ENCODE results near the gene XPC.
"Not testable (repeated sequence)": the region's sequence is repeated elsewhere in the genome, so short reads cannot be mapped to it uniquely, and the experiment has no call there.

XPC gene

GRCh38 chr3:14178247-14179113 is at the start of gene XPC, which contains the start of gene LSM3:
Gene XPC (minus strand): TSS chr3:14178601. CDS start chr3:14178568, 33 bp downstream.
Gene LSM3 (plus strand): TSS chr3:14178817. CDS start chr3:14178861, 44 bp downstream.
- Histone ChIP-seq H3K27ac (peak within 1 kb of the TSS; percentile 94), H3K4me3 (peak within 1 kb of the TSS; percentile 83)
- no peak for TF ChIP-seq CTCF (IDR thresholded peaks at IDR 0.05)
- DNase-seq (ENCODE audit: low spot score) = peak; percentile 98

- Histone ChIP-seq H3K4me3 (no peak overlapping the region), H3K27ac (no peak overlapping the region)
- no peak for DNase-seq (ENCODE audit: low spot score)
- no peak for TF ChIP-seq CTCF (IDR thresholded peaks at IDR 0.05)
Measured at GRCh38 chr3:14227856-14228255, 49.5 kb upstream of the XPC start.

- not testable (repeated sequence) for H3K4me3 ChIP-seq; DNase-seq (ENCODE audit: low spot score); H3K27ac ChIP-seq
Measured at GRCh38 chr3:14226351-14226750, 48.0 kb upstream of the XPC start.

- Histone ChIP-seq H3K4me3 (no peak overlapping the region), H3K27ac (no peak overlapping the region)
- TF ChIP-seq CTCF (IDR thresholded peaks at IDR 0.05) = no peak
- DNase-seq (ENCODE audit: low spot score) = no peak
Measured at GRCh38 chr3:14225421-14225820, 47.0 kb upstream of the XPC start.

- DNase-seq (ENCODE audit: low spot score) = no peak
- no peak overlapping the region for H3K4me3 ChIP-seq
- no peak overlapping the region for H3K27ac ChIP-seq
- TF ChIP-seq CTCF (IDR thresholded peaks at IDR 0.05) = no peak
Measured at GRCh38 chr3:14224895-14225294, 46.5 kb upstream of the XPC start.

- H3K27ac ChIP-seq = no peak overlapping the region
- DNase-seq (ENCODE audit: low spot score) = no peak
- TF ChIP-seq CTCF (IDR thresholded peaks at IDR 0.05) = no peak
- H3K4me3 ChIP-seq = no peak overlapping the region
Measured at GRCh38 chr3:14223595-14223994, 45.2 kb upstream of the XPC start.

GRCh38 chr3:14222900-14223594 is 44.6 kb upstream of the XPC start:
- no peak overlapping the region for H3K4me3 ChIP-seq
- no peak overlapping the region for H3K27ac ChIP-seq
- no peak for TF ChIP-seq CTCF (IDR thresholded peaks at IDR 0.05)
- DNase-seq (ENCODE audit: low spot score) = no peak
